HEK293 (cell line): Measurements from ENCODE around the gene ZNF296.

Experiments used
- CTCF ChIP-seq: fragments of 450-650 bp; formaldehyde crosslinking; IDR thresholded peaks from 2 replicates; pipeline ENCODE4 v1.5.1; 2016; ENCODE audit warnings: missing biosample characterization, missing genetic modification characterization
- ZBTB49 ChIP-seq: fragments of 450-650 bp; formaldehyde crosslinking; IDR thresholded peaks from 2 replicates; pipeline ENCODE4 v1.5.1; 2016; ENCODE audit warnings: missing biosample characterization, missing genetic modification characterization, low read depth
- ZBTB7A ChIP-seq: fragments of 450-650 bp; formaldehyde crosslinking; IDR thresholded peaks from 2 replicates; pipeline ENCODE4 v1.5.1; 2016; ENCODE audit warnings: low read depth, missing biosample characterization, missing genetic modification characterization
- ZNF24 ChIP-seq: fragments of 450-650 bp; formaldehyde crosslinking; IDR thresholded peaks from 2 replicates; pipeline ENCODE4 v1.5.1; 2016; ENCODE audit warnings: missing biosample characterization, missing genetic modification characterization
- ZNF530 ChIP-seq: fragments of 450-650 bp; formaldehyde crosslinking; IDR thresholded peaks from 2 replicates; pipeline ENCODE4 v1.5.1; 2016; ENCODE audit warnings: low read depth, missing biosample characterization, missing genetic modification characterization
- ZNF830 ChIP-seq: fragments of 450-650 bp; IDR thresholded peaks from 2 replicates; pipeline ENCODE4 v1.5.0; 2018; ENCODE audit warnings: missing biosample characterization, missing genetic modification characterization, low read depth, mild to moderate bottlenecking, moderate library complexity

- no peak for TF ChIP-seq CTCF (tag by site-specific recombination)
- no peak for TF ChIP-seq ZBTB49 (tag by site-specific recombination)
- no peak for TF ChIP-seq ZNF530 (tag by site-specific recombination)
- TF ChIP-seq ZBTB7A (tag by site-specific recombination): no peak
- TF ChIP-seq ZNF24 (tag by site-specific recombination): no peak
- TF ChIP-seq ZNF830 (tag by site-specific recombination): no peak
Measured at GRCh38 chr19:45076029-45076850, at the start of gene ZNF296.
